Right lobe of liver (tissue), 4 donors: Measurements from ENCODE around the gene PTK6.

Experiments
- CTCF ChIP-seq, 4 donors: fragments of 200-600 bp in 3 of 4; fragments of 450-650 bp in 1 of 4; IDR thresholded peaks; one replicate each; pipeline versions ENCODE4 v1.5.1 to v1.8.0; 2016 to 2022; ENCODE audit warnings: antibody characterized with exemption in 4 of 4, mild to moderate bottlenecking in 2 of 4
- POLR2A ChIP-seq: fragments of 450-650 bp; IDR thresholded peaks from one replicate; pipeline ENCODE4 v1.6.1; 2017; ENCODE audit warnings: antibody characterized with exemption, mild to moderate bottlenecking
- donor health status: DM: no; HTN: no; CAD: no.
- donor health status: DM: no; HTN: no; CAD: no.
- donor health status: DM: no; HTN: yes; CAD: no.

DNA sequence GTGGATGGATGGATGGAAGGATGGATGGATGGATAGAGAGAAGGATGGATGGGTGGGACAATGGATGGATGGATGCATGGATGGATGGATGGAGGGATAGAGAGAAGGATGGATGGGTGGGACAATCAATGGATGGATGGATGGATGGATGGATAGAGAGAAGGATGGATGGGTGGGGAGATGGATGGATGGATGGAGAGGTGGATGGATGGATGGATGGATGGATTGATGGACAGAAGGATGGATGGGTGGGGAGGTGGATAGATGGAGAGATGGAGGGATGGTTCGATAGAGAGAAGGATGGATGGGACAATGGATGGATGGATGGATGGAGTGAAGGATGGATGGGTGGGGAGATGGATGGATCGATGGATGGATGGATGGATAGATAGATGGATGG lies 44.7 kb downstream of the PTK6 start:
- TF ChIP-seq CTCF (IDR thresholded peaks at IDR 0.05) (no peak), POLR2A (no peak)
